HG02759 (cell line): ENCODE data around the gene GALNT9.
A peak's percentile ranks its signal among the peaks of the same experiment; 100 is the strongest.

Source experiments
- ATAC-seq: cut with Tn5 transposase; IDR thresholded peaks from one replicate; pipeline ENCODE4 v1.9.1; 2021; ENCODE audit warnings: mild to moderate bottlenecking, moderate library complexity; ENCODE audit not compliant: unreplicated experiment

The GALNT9 gene

GRCh38 chr12:132161796-132162507 is 167.4 kb downstream of the GALNT9 start:
- no peak for ATAC-seq

- ATAC-seq, result no peak
Measured at GRCh38 chr12:132161036-132161781, 168.2 kb downstream of the GALNT9 start.

- ATAC-seq, result no peak
Measured at GRCh38 chr12:132160601-132161035, 168.8 kb downstream of the GALNT9 start.

GRCh38 chr12:132160016-132160415 is 169.4 kb downstream of the GALNT9 start:
- ATAC-seq, result no peak

- ATAC-seq, result no peak
Measured at GRCh38 chr12:132159555-132160003, 169.8 kb downstream of the GALNT9 start.

- ATAC-seq, result no peak
Measured at GRCh38 chr12:132158677-132159554, 170.5 kb downstream of the GALNT9 start.

GRCh38 chr12:132157733-132158409 is 171.5 kb downstream of the GALNT9 start:
- no peak for ATAC-seq

GRCh38 chr12:132156573-132157325 is 172.6 kb downstream of the GALNT9 start:
- no peak for ATAC-seq

GRCh38 chr12:132155771-132156572 is 173.4 kb downstream of the GALNT9 start:
- ATAC-seq, result no peak

- no peak for ATAC-seq
Measured at GRCh38 chr12:132154941-132155770, 174.2 kb downstream of the GALNT9 start.

- ATAC-seq, result peak; percentile 6
Measured at GRCh38 chr12:132154341-132154761, 175.0 kb downstream of the GALNT9 start.

GRCh38 chr12:132153501-132154340 is 175.7 kb downstream of the GALNT9 start:
- peak; percentile 89 for ATAC-seq

- ATAC-seq, result no peak
Measured at GRCh38 chr12:132152953-132153352, 176.4 kb downstream of the GALNT9 start.

- no peak for ATAC-seq
Measured at GRCh38 chr12:132152411-132152821, 177.0 kb downstream of the GALNT9 start.

GRCh38 chr12:132151766-132152410 is 177.5 kb downstream of the GALNT9 start:
- no peak for ATAC-seq

GRCh38 chr12:132151145-132151765 is 178.1 kb downstream of the GALNT9 start:
- no peak for ATAC-seq
